CD4-positive, alpha-beta T cell (primary cell): ENCODE data around the gene ZNF454. TPM values are rescaled to one million over a fixed set of nuclear protein-coding genes. Genes with fewer than 3 reads are reported as not detected.

ENCODE experiments used
- ATAC-seq: fragments of 200-7000 bp; cut with Tn5 transposase; one replicate; pipeline ENCODE4 v1.10.0; 2022; ENCODE audit warnings: mild to moderate bottlenecking; ENCODE audit not compliant: poor library complexity
- CTCF ChIA-PET: fragments of 350-600 bp; sonication (Branson Sonifier 250); formaldehyde crosslinking; loops from one replicate; lab custom pipeline; 2021; ENCODE audit warnings: antibody characterized with exemption, inconsistent platforms; lab: Charles Lee
- POLR2A ChIA-PET: fragments of 350-600 bp; sonication (Branson Sonifier 250); formaldehyde crosslinking; loops from one replicate; lab custom pipeline; 2021; ENCODE audit warnings: antibody characterized with exemption, inconsistent platforms; lab: Charles Lee
- DNase-seq, 14 experiments: peaks; one replicate each; pipeline ENCODE4 v3.0.0-alpha.2; 2013 to 2020; ENCODE audit warnings: mixed read lengths in 2 of 14
- H3K27ac ChIP-seq, 2 donors: one replicate each; pipeline versions ENCODE4 v1.5.1 to v1.7.0; 2013; ENCODE audit warnings: low read length in 2 of 2, low read depth in 1 of 2, mild to moderate bottlenecking in 1 of 2
- H3K27me3 ChIP-seq, 2 experiments: 1 replicate in 1 of 2; 2 replicates in 1 of 2; pipeline versions ENCODE4 v1.6.1 to v1.7.0; 2013; ENCODE audit warnings: low read length in 2 of 2, control low read depth in 1 of 2, mild to moderate bottlenecking in 1 of 2, moderate library complexity in 1 of 2; ENCODE audit not compliant: insufficient read depth in 2 of 2, control insufficient read depth in 1 of 2
- H3K36me3 ChIP-seq: one replicate; pipeline ENCODE4 v1.6.1; 2013; ENCODE audit warnings: low read length, control low read depth; ENCODE audit not compliant: insufficient read depth
- H3K4me1 ChIP-seq: one replicate; pipeline ENCODE4 v1.6.1; 2013; ENCODE audit warnings: low read length, control low read depth; ENCODE audit not compliant: insufficient read depth
- H3K4me3 ChIP-seq: one replicate; pipeline ENCODE4 v1.5.1; 2013; ENCODE audit warnings: mild to moderate bottlenecking, low read length, moderate library complexity
- H3K9me3 ChIP-seq, 2 experiments: 1 replicate in 1 of 2; 2 replicates in 1 of 2; pipeline versions ENCODE4 v1.6.1 to v1.7.0; 2013; ENCODE audit warnings: low read length in 2 of 2, mild to moderate bottlenecking in 2 of 2, control low read depth in 1 of 2, moderate library complexity in 1 of 2; ENCODE audit not compliant: control insufficient read depth in 1 of 2, insufficient read depth in 1 of 2
- H3K27ac Mint-ChIP-seq: one replicate; pipeline ENCODE4 v1.8.0; 2020; ENCODE audit warnings: mixed read lengths
- H3K27me3 Mint-ChIP-seq: one replicate; pipeline ENCODE4 v1.8.0; 2021; ENCODE audit warnings: mixed read lengths
- H3K36me3 Mint-ChIP-seq: one replicate; pipeline ENCODE4 v1.8.0; 2021; ENCODE audit warnings: low read depth, mixed read lengths
- H3K4me1 Mint-ChIP-seq: one replicate; pipeline ENCODE4 v1.8.0; 2021; ENCODE audit warnings: low read depth, mixed read lengths
- H3K4me3 Mint-ChIP-seq: one replicate; pipeline ENCODE4 v1.8.0; 2020; ENCODE audit warnings: mild to moderate bottlenecking, mixed read lengths
- H3K9me3 Mint-ChIP-seq: one replicate; pipeline ENCODE4 v1.8.0; 2020; ENCODE audit warnings: mixed read lengths
- CTCF ChIP-seq: fragments of 200-600 bp; IDR thresholded peaks from one replicate; pipeline ENCODE4 v1.8.0; 2022; ENCODE audit warnings: antibody characterized with exemption, mild to moderate bottlenecking
- intact Hi-C, 2 experiments: fragments of 100-400 bp; cut with DNase I in 1 of 2; cut with micrococcal nuclease in 1 of 2; formaldehyde crosslinking; loops; one replicate each; pipeline versions ENCODE4 v1.15.1 to v1.9.0; 2023 to 2025; cut with DNase I, micrococcal nuclease
- total RNA-seq, 174 experiments: library from RNA in 2 of 174; stranded (reverse) in 2 of 174; gene quantifications; one replicate each; pipeline ENCODE4 v1.2.3 and lab custom pipeline; 2021 to 2026

Gene ZNF454
- total RNA-seq, 2 experiments from 2014 or later = not detected

- H3K27ac Mint-ChIP-seq = no peak overlapping the region
- no peak overlapping the region for H3K27ac ChIP-seq
- H3K4me1 Mint-ChIP-seq = no peaks in the 10 kb centered on the region
- no peak overlapping the region for H3K4me3 Mint-ChIP-seq
- H3K36me3 Mint-ChIP-seq = no peaks in the 10 kb centered on the region
- ChIA-PET CTCF (no interaction called here), POLR2A (no interaction called here)
- TF ChIP-seq CTCF = no peak
- H3K27me3 Mint-ChIP-seq = peaks cover 43% of the 10 kb centered on the region
- peaks cover 20% of the 10 kb centered on the region in 2 experiments for H3K27me3 ChIP-seq
- ATAC-seq = no peak
- peaks cover 8 to 76% of the 10 kb centered on the region in 2 experiments for H3K9me3 ChIP-seq
- DNase-seq = no peak
- H3K36me3 ChIP-seq = no peaks in the 10 kb centered on the region
- H3K9me3 Mint-ChIP-seq = no peaks in the 10 kb centered on the region
- H3K4me1 ChIP-seq = no peaks in the 10 kb centered on the region
- H3K4me3 ChIP-seq = no peak overlapping the region
- intact Hi-C loops = no loop called here
These were observed 53.1 kb downstream of the ZNF454 start for GRCh38 chr5:178993955-178994579.

DNA sequence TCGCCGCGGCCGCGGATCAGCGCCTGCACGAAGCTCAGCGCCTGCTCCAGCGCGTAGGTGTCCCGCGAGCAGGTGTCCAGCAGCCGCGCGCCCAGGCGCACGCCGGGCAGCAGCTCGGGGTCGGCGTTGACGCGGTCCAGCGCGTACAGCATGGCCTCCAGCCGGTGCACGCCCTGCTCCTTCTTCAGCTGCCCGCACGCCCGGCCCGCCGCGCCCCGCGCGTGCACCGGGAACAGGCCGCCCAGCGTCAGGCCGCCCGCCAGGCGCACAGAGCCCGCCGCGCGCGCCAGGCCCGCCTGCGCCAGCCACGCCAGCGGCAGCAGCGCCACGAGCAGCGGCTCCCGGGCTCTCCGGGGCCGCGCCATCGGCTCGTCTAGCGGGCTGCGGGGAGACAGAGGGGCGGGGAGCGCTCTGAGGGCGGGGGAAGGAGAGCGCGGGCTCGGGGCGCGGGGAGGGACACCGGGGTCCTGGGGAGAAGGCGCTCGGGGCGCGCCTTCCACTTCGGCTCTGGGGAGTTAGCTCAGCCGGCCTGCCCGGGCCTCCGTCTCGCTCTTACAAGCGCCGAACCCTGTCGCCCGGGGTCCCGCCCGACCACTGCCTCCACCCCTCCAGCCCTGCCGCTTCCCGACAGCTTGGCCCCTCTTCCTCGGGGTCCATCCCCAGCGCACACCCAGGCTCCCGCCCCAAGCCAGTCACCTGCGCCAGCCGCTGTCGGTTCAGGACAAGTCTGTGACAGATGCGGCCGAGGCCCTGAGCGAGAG is 53.8 kb downstream of the ZNF454 start, which contains the start of gene GRM6:
Gene GRM6 (minus strand): TSS at position 741 of the 761 bp plus-strand sequence. CDS start 376 bp downstream, at position 365.
- H3K27me3 Mint-ChIP-seq = peaks cover 43% of the 10 kb centered on the region
- POLR2A ChIA-PET = no interaction called here
- no peak for TF ChIP-seq CTCF
- H3K9me3 ChIP-seq = peaks cover 5 to 76% of the 10 kb centered on the region in 2 experiments
- H3K4me1 Mint-ChIP-seq = no peaks in the 10 kb centered on the region
- peaks cover 20% of the 10 kb centered on the region in 2 experiments for H3K27me3 ChIP-seq
- ATAC-seq = no peak
- CTCF ChIA-PET = no interaction called here
- no peak within 1 kb of the TSS for H3K27ac Mint-ChIP-seq
- DNase-seq = no peak
- H3K4me1 ChIP-seq = no peaks in the 10 kb centered on the region
- intact Hi-C loops = no loop called here
- H3K36me3 ChIP-seq = no peaks in the 10 kb centered on the region
- no peak within 1 kb of the TSS for H3K27ac ChIP-seq
- H3K4me3 ChIP-seq = no peak within 1 kb of the TSS
- no peaks in the 10 kb centered on the region for H3K9me3 Mint-ChIP-seq
- H3K36me3 Mint-ChIP-seq = no peaks in the 10 kb centered on the region
- no peak within 1 kb of the TSS for H3K4me3 Mint-ChIP-seq

DNA sequence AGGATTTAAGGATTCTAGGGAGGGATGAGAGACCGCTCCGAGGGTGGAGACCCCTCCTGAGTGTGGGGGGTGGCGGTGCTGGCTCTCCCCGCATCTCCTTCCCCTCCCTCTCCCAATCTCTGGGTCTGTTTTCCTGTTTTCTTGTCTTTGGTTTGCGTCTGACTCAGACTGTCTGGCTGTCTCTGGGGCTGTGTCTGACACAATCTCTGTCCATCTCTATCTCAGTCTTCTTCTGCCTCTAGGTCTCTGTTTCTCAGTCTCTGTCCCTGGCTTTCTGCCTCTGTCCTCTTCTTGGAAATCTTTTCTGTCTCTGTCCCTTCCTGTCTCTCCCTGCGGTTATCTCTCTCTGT is 54.3 kb downstream of the ZNF454 start:
- POLR2A ChIA-PET = no interaction called here
- Histone ChIP-seq H3K27ac (no peak overlapping the region), H3K9me3 (peaks cover 0 to 71% of the 10 kb centered on the region in 2 experiments), H3K4me3 (no peak overlapping the region), H3K36me3 (no peaks in the 10 kb centered on the region), H3K4me1 (no peaks in the 10 kb centered on the region), H3K27me3 (peaks cover 20% of the 10 kb centered on the region in 2 experiments)
- no peak overlapping the region for H3K27ac Mint-ChIP-seq
- H3K27me3 Mint-ChIP-seq = peaks cover 43% of the 10 kb centered on the region
- H3K36me3 Mint-ChIP-seq = no peaks in the 10 kb centered on the region
- no peaks in the 10 kb centered on the region for H3K9me3 Mint-ChIP-seq
- CTCF ChIA-PET = no interaction called here
- H3K4me3 Mint-ChIP-seq = no peak overlapping the region
- DNase-seq = no peak
- intact Hi-C loops = no loop called here
- TF ChIP-seq CTCF = no peak
- no peaks in the 10 kb centered on the region for H3K4me1 Mint-ChIP-seq
- ATAC-seq = no peak
